HG02981 (cell line): ENCODE data around the gene TCEAL2.
"Not testable (repeated sequence)": the region's sequence is repeated elsewhere in the genome, so short reads cannot be mapped to it uniquely, and the experiment has no call there.

Source experiments
- ATAC-seq: cut with Tn5 transposase; IDR thresholded peaks from one replicate; pipeline ENCODE4 v1.9.1; 2021; ENCODE audit warnings: mild to moderate bottlenecking, moderate library complexity; ENCODE audit not compliant: unreplicated experiment

The TCEAL2 gene

DNA sequence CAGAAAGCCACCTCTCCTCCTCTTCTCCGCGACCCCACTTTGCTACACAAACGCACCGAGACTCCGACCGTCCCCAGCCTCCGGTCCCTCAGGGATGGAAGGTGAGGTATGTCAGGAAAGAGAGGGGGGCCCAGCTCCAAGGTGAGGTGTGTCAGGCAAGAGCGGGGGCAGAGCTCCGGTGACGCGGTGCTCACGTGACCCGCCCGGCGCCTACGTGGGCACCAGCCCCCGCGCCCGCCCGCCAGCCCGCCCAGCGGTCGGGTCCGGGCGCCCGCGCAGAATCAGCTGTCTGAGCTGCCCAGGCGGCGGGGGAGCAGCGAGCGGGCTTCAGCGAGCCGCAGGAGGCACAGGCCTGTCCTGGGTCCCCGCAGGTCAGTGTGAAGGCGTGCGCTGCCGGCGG lies at the start of gene TCEAL2:
TCEAL2 (plus strand) TSS at position 244 of the 400 bp plus-strand sequence. CDS start 1,152 bp downstream, outside the sequence.
- not testable (repeated sequence) for ATAC-seq

GRCh38 chrX:102077426-102077825 lies 48.1 kb upstream of the TCEAL2 start:
- no peak for ATAC-seq

DNA sequence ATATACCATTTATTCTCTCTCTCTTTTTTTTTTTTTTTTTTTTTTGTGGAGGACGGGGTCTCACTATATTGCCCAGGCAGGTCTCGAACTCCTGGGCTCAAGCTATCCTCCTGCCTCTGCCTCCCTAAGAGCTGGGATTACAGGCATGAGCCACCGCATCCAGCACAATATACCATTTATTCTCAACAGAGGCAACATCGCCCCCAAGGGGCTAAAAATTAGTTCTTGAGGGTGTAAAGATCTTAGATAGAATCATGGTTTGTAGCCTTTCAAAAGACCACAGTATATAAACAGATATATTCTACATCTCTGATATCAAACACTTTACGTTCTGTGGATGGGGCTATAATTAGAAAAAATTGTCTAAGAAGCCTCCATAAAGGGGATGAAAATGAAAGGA lies 39.8 kb upstream of the TCEAL2 start:
- ATAC-seq = no peak

DNA sequence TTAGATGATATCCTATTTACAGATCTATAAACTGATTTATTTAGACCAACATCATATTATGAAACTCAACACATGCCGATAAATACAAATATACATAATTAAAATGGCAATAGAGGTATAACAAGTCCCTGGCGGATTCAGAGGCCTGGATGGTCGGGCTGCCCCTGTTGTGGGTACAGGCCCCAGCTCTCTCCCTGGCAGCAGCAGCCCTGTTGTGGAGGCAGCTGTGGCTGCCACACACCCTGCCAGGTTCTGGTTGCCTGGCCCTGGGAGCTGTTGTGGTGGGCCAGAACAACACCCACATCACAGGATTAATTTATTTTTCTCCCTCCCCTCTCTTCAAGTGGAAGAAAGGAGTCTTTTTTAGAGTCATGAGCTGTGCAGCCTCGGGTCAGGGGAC lies 12.1 kb upstream of the TCEAL2 start:
- ATAC-seq = no peak

- no peak for ATAC-seq
Observed at GRCh38 chrX:102115748-102116147, 9.7 kb upstream of the TCEAL2 start.

- ATAC-seq = not testable (repeated sequence)
Observed at GRCh38 chrX:102125014-102125413, 465 bp upstream of the TCEAL2 start.

GRCh38 chrX:102126080-102126818 lies 770 bp downstream of the TCEAL2 start:
- not testable (repeated sequence) for ATAC-seq

- no peak for ATAC-seq
Observed at GRCh38 chrX:102126863-102127262, 1.4 kb downstream of the TCEAL2 start.

DNA sequence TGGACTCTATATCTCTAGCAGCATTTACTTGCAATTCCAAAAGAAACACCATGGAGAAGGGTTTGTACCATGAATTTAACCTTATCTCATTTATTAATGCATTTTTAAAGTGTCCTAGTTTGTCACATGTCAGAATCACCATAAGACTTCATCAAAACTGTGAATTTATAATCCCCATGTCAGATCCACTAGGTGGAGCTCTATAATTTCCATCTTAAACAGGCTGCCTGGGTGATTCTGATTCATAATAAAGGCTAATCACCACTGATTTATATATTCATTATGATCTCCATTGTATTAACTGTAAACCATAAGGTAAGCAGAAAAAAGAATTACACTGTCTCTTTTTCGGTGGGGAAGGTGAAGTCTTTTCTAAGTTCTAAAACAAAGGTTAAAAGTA lies 4.0 kb downstream of the TCEAL2 start:
- ATAC-seq = no peak

- no peak for ATAC-seq
Observed at GRCh38 chrX:102138064-102138463, 12.6 kb downstream of the TCEAL2 start.

DNA sequence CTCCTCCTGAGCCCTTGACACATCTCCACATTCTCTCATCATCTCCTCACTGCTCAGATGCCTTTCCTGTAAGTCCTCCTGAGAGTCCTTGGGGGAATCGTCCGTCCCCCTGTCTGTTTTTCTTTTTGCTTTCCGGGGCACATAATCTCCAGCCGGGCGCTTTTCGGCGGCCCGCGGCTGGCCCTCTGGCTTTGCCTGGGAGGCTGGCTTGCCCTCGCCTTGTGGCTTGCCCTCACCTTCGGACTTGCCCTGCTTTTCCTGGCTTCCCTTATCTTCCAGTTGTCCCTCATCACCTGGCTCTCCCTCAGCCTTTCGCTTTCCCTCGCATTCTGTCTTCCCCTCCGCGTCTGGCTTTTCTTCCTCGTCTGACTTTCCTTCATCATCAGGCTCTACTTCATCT lies 15.4 kb downstream of the TCEAL2 start:
- not testable (repeated sequence) for ATAC-seq

GRCh38 chrX:102141631-102142030 lies 16.2 kb downstream of the TCEAL2 start:
- ATAC-seq = not testable (repeated sequence)

DNA sequence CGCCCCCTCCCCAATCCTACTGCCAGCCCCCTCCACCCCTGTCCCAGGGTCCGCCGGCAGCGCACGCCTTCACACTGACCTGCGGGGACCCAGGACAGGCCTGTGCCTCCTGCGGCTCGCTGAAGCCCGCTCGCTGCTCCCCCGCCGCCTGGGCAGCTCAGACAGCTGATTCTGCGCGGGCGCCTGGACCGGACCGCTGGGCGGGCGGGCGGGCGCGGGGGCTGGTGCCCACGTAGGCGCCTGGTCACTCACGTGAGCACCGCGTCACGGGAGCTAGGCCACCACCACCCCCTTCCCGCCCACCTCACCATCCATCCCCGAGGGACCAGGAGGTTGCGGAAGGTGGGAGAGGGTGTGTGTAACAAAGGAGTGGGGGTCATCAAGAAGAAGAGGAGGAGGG lies 16.8 kb downstream of the TCEAL2 start, which contains the start of gene TCEAL6:
TCEAL6 (minus strand) TSS at position 208 of the 400 bp plus-strand sequence.
- ATAC-seq = not testable (repeated sequence)

- no peak for ATAC-seq
Observed at GRCh38 chrX:102154218-102154860, 28.9 kb downstream of the TCEAL2 start.

GRCh38 chrX:102154900-102155805 lies 29.7 kb downstream of the TCEAL2 start:
- peak; percentile 33 for ATAC-seq

DNA sequence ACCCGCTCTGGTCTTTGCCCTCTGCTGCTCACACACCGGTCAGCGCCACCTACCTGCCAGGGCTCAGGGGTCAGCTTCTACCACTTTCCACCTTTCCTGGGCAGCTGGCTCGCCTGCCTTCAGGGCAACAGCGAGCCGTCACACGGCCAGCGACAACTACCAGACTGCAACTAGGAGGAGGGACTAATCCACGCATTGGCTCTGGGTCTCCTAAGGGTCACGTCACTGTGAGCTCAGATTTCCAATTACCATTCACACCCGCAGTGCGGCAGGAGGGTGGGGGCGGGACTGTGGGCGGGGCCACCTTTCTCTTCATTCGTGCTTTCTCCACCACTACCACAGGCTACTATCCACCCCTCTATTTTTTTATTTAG lies 30.3 kb downstream of the TCEAL2 start, which contains the start of gene BEX5:
BEX5 (minus strand) TSS at position 172 of the 374 bp plus-strand sequence. CDS start 1,712 bp downstream, outside the sequence.
- ATAC-seq = peak; percentile 98
